ENCODE results near the gene FOXI2. TPM values are rescaled to one million over a fixed set of nuclear protein-coding genes. Genes with fewer than 3 reads are reported as not detected.

The FOXI2 gene
- total RNA-seq, 6 donors from 2014 or later = 0.06 to 0.20 (median 0.10) TPM; not detected in 3

DNA sequence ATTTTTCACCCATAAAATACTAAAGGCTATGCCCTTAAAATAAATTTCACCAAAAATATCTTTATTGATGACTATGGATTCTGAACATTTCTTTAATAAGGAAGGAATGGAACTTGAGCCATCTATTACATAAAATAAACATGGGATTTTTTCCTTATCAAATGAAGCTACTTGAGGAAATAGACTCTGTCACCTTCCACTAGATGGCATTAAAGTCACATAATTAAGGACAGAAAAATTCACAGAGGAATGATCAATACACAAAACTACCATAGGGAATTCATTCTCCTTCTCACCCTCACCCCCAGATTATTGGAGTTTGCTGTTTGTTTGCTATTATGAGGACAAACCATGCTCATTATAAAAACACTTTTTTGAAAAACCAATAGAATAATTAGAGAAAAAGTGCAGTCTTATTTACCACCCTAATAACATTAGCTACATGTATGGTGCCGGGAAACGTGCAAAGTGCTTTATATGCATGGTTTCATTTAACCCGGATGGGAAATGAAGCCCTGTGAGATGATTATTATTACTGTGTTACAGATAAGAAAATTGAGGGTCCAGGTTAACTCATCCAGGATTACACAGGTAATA, 21.1 kb upstream of the FOXI2 start:
- H3K9me3 ChIP-seq = no peaks in the 10 kb centered on the region
- no peak overlapping the region for H3K4me3 ChIP-seq
- H3K27ac ChIP-seq = no peak overlapping the region
- TF ChIP-seq, protein P1, sequence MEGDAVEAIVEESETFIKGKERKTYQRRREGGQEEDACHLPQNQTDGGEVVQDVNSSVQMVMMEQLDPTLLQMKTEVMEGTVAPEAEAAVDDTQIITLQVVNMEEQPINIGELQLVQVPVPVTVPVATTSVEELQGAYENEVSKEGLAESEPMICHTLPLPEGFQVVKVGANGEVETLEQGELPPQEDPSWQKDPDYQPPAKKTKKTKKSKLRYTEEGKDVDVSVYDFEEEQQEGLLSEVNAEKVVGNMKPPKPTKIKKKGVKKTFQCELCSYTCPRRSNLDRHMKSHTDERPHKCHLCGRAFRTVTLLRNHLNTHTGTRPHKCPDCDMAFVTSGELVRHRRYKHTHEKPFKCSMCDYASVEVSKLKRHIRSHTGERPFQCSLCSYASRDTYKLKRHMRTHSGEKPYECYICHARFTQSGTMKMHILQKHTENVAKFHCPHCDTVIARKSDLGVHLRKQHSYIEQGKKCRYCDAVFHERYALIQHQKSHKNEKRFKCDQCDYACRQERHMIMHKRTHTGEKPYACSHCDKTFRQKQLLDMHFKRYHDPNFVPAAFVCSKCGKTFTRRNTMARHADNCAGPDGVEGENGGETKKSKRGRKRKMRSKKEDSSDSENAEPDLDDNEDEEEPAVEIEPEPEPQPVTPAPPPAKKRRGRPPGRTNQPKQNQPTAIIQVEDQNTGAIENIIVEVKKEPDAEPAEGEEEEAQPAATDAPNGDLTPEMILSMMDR (IDR thresholded peaks at IDR 0.05) = peak in 3 of 6 experiments; percentile 49 to 62 (median 54)
- TF ChIP-seq EP300 (IDR thresholded peaks at IDR 0.05) (no peak), POLR2A (IDR thresholded peaks at IDR 0.05) (no peak), POLR2AphosphoS5 (IDR thresholded peaks at IDR 0.05) (no peak)
- H3K27me3 ChIP-seq = no peaks in the 10 kb centered on the region
- H3K4me1 ChIP-seq = no peaks in the 10 kb centered on the region
- WGBS, 2 donors = 53 to 77% methylated on average over 3 of the region's 3 CpGs
- no peak for ATAC-seq (ENCODE audit: low FRiP score in 2 of 2)
- no peak for DNase-seq
- no peaks in the 10 kb centered on the region for H3K36me3 ChIP-seq

DNA sequence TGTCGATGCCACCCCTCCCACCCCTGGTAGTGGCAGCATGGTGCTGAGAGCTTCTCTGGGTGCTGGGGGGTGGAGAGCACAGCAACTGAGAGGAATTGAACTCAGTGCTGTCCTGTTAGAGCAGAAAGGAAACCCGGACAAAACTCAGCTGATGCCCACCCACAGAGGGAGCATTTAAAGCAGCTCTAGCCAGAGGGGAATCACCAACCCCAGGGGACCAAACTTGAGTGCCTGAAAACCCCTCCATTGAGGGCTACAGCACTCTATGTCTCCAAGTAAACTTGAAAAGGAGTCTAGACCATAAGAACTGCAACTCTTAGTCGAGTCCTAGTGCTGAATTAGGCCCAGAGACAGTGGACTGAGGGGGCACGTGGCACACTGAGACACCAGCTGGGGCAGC, 16.8 kb upstream of the FOXI2 start:
- ATAC-seq (ENCODE audit: low FRiP score in 2 of 2) (no peak), DNase-seq (no peak)
- no peak for TF ChIP-seq POLR2A (IDR thresholded peaks at IDR 0.05)
- H3K4me3 ChIP-seq = no peak overlapping the region
- H3K9me3 ChIP-seq = no peaks in the 10 kb centered on the region
- no peaks in the 10 kb centered on the region for H3K4me1 ChIP-seq
- no peak overlapping the region for H3K27ac ChIP-seq
- WGBS, 2 donors = 75 to 77% methylated on average over 1 to 4 of the region's 4 CpGs
- no peaks in the 10 kb centered on the region for H3K27me3 ChIP-seq
- no peaks in the 10 kb centered on the region for H3K36me3 ChIP-seq

DNA sequence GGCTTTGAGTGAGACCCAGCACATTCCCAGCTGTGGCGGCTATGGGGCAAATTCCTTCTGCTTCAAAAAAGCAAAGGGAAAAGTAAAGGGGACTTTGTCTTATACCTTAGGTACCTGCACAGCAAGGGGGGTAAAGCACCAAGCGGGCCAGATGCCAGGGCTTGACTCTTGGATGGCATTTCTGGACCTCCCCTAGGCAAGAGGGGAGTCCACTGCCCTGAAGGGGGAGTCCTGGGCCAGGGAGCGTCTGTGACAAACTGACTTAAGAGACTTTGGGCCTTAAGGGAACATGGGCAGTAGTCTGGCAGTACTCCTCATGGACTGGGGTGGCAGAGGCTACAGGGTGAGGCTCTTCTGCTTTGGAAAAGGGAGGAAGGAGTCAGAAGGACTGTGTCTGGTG, 16.1 kb upstream of the FOXI2 start:
- H3K4me3 ChIP-seq = no peak overlapping the region
- no peaks in the 10 kb centered on the region for H3K27me3 ChIP-seq
- TF ChIP-seq, protein P1 (IDR thresholded peaks at IDR 0.05) = no peak
- no peak for TF ChIP-seq EP300 (IDR thresholded peaks at IDR 0.05)
- no peak for TF ChIP-seq POLR2AphosphoS5 (IDR thresholded peaks at IDR 0.05)
- no peak for DNase-seq
- no peak overlapping the region for H3K27ac ChIP-seq
- H3K9me3 ChIP-seq = no peaks in the 10 kb centered on the region
- WGBS, 2 donors = 64 to 80% methylated on average over 3 of the region's 3 CpGs
- H3K4me1 ChIP-seq = no peaks in the 10 kb centered on the region
- no peaks in the 10 kb centered on the region for H3K36me3 ChIP-seq
- ATAC-seq (ENCODE audit: low FRiP score in 2 of 2) = no peak

DNA sequence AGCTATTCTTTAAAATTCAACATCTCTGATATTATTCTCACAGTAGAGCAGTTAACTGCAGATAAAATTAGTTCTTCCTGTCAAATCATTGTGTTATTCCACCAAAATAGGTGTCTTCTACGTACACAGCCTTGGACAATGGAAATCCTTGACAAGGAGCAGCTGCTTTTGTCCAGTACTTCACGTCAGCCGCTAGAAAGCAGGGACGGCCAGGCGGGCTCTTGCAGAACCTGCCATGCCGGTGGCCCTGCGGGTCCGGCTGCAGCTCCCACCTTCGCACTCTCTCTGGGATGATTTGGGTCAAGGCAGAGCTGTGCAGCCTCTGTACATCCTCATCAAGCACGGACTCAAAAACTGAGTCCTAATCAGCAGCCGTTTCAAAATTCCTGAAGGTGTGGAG, 2.2 kb upstream of the FOXI2 start:
- Histone ChIP-seq H3K9me3 (no peaks in the 10 kb centered on the region), H3K36me3 (no peaks in the 10 kb centered on the region), H3K4me1 (peaks cover 6 to 31% (median 16%) of the 10 kb centered on the region in 4 donors), H3K4me3 (no peak overlapping the region), H3K27ac (no peak overlapping the region), H3K27me3 (peaks cover 0 to 34% (median 22%) of the 10 kb centered on the region in 4 donors)
- 19 to 33% methylated on average over 11 of the region's 11 CpGs for WGBS, 2 donors
- DNase-seq (peak in 1 of 2 donors; percentile 63), ATAC-seq (ENCODE audit: low FRiP score in 2 of 2) (no peak)
- TF ChIP-seq, protein P1 (IDR thresholded peaks at IDR 0.05) = no peak
- TF ChIP-seq POLR2AphosphoS5 (IDR thresholded peaks at IDR 0.05) (no peak), POLR2A (IDR thresholded peaks at IDR 0.05) (no peak), EP300 (IDR thresholded peaks at IDR 0.05) (no peak)

DNA sequence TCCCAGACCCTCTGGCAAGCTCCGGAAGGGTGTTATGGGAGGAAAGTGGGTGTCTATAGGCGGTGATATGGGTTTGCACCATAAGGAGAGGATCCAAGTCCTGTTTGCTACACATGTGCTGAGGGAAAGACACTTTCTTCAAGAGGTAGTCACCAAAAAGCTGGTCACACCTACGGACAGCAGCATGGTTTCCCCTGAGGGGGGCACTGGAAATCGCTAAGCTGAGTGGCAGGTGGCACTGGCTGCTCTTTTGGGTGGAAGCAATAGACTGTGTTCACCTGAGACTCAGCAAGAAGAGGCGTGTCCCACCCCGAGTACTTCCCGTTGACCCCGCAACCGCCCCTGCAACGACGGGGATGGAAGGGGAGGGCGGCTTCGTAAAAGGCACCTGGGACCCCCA, 1.8 kb upstream of the FOXI2 start:
- TF ChIP-seq POLR2AphosphoS5 (IDR thresholded peaks at IDR 0.05) (no peak), POLR2A (IDR thresholded peaks at IDR 0.05) (no peak), EP300 (IDR thresholded peaks at IDR 0.05) (no peak)
- TF ChIP-seq, protein P1 (IDR thresholded peaks at IDR 0.05) = no peak
- Histone ChIP-seq H3K27ac (no peak overlapping the region), H3K4me3 (no peak overlapping the region), H3K9me3 (no peaks in the 10 kb centered on the region), H3K27me3 (peaks cover 0 to 34% (median 22%) of the 10 kb centered on the region in 4 donors), H3K36me3 (no peaks in the 10 kb centered on the region), H3K4me1 (peaks cover 6 to 31% (median 16%) of the 10 kb centered on the region in 4 donors)
- 15 to 21% methylated on average over 10 to 13 of the region's 13 CpGs for WGBS, 2 donors
- DNase-seq = peak in 1 of 2 donors; percentile 23
- ATAC-seq (ENCODE audit: low FRiP score in 2 of 2) = no peak
